Measurements from ENCODE around the gene C4orf50.

The C4orf50 gene

DNA sequence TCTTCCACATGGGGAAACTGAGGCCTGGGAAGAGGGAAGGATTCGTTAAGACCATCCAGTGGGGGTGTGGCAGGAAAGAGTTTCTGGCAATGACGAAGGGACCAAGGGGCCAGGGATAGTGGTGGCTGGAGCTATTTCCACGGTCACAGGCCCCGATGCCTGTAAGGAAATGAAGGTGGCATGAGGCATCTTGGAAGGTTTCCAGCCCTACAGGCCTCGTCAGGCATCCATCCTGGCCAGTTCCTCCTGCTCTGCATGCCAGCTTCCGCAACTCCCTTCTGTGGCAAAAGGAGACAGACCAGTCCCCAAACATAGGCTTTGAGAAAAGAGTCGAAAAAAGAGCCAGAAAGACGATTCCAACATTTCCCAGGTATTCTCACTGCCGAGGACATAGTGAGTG is 9.2 kb upstream of the C4orf50 start:
- H3K27ac ChIP-seq: no peak overlapping the region
- in situ Hi-C loops (cut with HindIII; ENCODE audit: low pct_ligation_motif_present, low sequenced_read_pairs): no loop called here

DNA sequence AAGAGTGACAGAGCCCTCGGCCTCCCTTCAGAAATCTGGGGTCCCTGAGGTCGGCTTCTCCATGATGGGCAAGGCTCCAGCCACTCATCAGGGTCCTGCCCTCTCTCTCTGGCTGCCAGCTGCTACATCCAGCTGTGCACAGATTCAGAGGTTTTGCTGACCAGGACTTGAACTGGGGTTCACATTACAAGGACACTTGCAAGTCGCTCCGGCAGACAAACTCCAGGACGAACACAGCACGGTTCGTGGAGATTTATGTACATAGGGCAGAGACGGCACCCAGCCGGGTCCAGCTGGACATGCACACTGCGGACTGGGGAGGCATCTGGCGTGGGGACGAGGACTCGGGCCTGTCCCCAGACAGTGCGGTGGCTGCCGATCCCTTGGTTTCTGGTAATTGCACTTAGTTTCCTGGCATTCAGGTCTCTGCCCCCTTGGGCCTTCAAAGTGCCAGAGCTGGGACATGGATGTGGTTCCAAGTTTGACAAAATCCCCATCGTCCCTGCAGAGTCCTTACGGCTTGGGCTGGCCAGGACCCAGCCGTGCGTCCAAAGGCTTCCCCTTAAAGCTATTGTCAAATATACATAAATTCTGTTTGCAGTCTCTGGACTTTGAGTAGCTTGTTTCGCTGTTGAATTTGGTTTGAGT is 6.2 kb upstream of the C4orf50 start:
- Histone ChIP-seq H3K4me3 (ENCODE audit: low read depth, low read length) (no peak overlapping the region), H3K27ac (no peak overlapping the region), H3K36me3 (replicated peaks) (no peaks in the 10 kb centered on the region), H3K27me3 (replicated peaks) (no peaks in the 10 kb centered on the region)
- in situ Hi-C loops (cut with HindIII; ENCODE audit: low pct_ligation_motif_present, low sequenced_read_pairs): no loop called here
- TF ChIP-seq, protein P1, sequence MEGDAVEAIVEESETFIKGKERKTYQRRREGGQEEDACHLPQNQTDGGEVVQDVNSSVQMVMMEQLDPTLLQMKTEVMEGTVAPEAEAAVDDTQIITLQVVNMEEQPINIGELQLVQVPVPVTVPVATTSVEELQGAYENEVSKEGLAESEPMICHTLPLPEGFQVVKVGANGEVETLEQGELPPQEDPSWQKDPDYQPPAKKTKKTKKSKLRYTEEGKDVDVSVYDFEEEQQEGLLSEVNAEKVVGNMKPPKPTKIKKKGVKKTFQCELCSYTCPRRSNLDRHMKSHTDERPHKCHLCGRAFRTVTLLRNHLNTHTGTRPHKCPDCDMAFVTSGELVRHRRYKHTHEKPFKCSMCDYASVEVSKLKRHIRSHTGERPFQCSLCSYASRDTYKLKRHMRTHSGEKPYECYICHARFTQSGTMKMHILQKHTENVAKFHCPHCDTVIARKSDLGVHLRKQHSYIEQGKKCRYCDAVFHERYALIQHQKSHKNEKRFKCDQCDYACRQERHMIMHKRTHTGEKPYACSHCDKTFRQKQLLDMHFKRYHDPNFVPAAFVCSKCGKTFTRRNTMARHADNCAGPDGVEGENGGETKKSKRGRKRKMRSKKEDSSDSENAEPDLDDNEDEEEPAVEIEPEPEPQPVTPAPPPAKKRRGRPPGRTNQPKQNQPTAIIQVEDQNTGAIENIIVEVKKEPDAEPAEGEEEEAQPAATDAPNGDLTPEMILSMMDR (IDR thresholded peaks at IDR 0.05; ENCODE audit: low read depth, low read length, missing control alignments): no peak
- no peak for DNase-seq

More for the DNA sequence above, 9.2 kb upstream of the C4orf50 start:
- no peaks in the 10 kb centered on the region for H3K36me3 ChIP-seq (replicated peaks)
- no peak for DNase-seq
- TF ChIP-seq, protein P1 (IDR thresholded peaks at IDR 0.05; ENCODE audit: low read depth, low read length, missing control alignments): no peak
- no peak overlapping the region for H3K4me3 ChIP-seq (ENCODE audit: low read depth, low read length)
- H3K27me3 ChIP-seq (replicated peaks): no peaks in the 10 kb centered on the region

- no peaks in the 10 kb centered on the region for H3K27me3 ChIP-seq (replicated peaks)
- no peak overlapping the region for H3K4me3 ChIP-seq (ENCODE audit: low read depth, low read length)
- in situ Hi-C loops (cut with HindIII; ENCODE audit: low pct_ligation_motif_present, low sequenced_read_pairs): no loop called here
Measured at GRCh38 chr4:6023731-6024130, 5.5 kb upstream of the C4orf50 start.

DNA sequence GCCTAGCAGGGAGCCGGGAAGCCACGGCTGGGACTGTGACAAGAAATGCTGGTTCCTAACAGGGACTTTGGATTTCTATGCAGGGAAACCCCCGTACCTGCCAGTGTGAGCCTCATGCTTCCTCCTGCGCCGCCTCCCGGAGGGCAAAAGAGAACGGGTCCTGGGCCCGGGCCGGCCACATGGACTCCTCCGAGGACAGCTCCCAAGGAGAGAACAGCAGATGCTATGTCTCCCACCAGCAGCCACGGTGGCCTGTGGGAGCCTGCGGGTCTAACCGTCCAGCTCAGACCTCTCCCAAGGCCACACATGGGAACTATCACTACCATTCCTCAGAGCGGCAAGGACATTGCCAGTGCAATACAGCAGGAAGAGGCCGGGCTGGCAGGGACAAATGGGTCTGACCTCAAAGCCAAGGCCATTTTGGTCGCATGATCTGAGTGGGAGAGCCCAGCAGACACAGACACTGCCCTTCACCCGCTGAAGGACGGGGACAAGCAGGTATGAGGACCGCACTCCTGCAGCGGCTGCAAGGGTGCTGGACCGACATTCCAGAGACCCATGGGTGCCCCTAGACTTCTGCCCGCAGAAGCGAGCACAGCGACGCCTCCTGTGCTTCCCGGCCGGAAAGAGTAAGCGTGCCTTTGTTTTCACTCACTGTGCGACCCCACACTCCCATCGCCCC is 4.5 kb upstream of the C4orf50 start:
- H3K4me3 ChIP-seq (ENCODE audit: low read depth, low read length): no peak overlapping the region
- H3K36me3 ChIP-seq (replicated peaks): no peaks in the 10 kb centered on the region
- H3K27me3 ChIP-seq (replicated peaks): no peaks in the 10 kb centered on the region
- H3K27ac ChIP-seq: no peak overlapping the region
- TF ChIP-seq, protein P1 (IDR thresholded peaks at IDR 0.05; ENCODE audit: low read depth, low read length, missing control alignments): no peak
- no peak for DNase-seq
- in situ Hi-C loops (cut with HindIII; ENCODE audit: low pct_ligation_motif_present, low sequenced_read_pairs): no loop called here

More at GRCh38 chr4:6023731-6024130, 5.5 kb upstream of the C4orf50 start:
- Histone ChIP-seq H3K27ac (no peak overlapping the region), H3K36me3 (replicated peaks) (no peaks in the 10 kb centered on the region)
- TF ChIP-seq, protein P1 (IDR thresholded peaks at IDR 0.05; ENCODE audit: low read depth, low read length, missing control alignments): no peak
- no peak for DNase-seq

GRCh38 chr4:6021831-6022606 is 3.8 kb upstream of the C4orf50 start:
- Histone ChIP-seq H3K27me3 (replicated peaks) (no peaks in the 10 kb centered on the region), H3K27ac (no peak overlapping the region), H3K4me3 (ENCODE audit: low read depth, low read length) (no peak overlapping the region), H3K36me3 (replicated peaks) (no peaks in the 10 kb centered on the region)
- in situ Hi-C loops (cut with HindIII; ENCODE audit: low pct_ligation_motif_present, low sequenced_read_pairs): no loop called here
- TF ChIP-seq, protein P1 (IDR thresholded peaks at IDR 0.05; ENCODE audit: low read depth, low read length, missing control alignments): no peak
- DNase-seq: no peak
